GM12891 (cell line): ENCODE results near the gene KRT5.

Experiments
- POLR2A ChIP-seq: IDR thresholded peaks from 2 replicates; pipeline ENCODE4 v1.6.1; 2011; ENCODE audit warnings: low read depth, low read length, control low read depth
- POLR2AphosphoS5 ChIP-seq: IDR thresholded peaks from 2 replicates; pipeline ENCODE4 v1.6.1; 2011; ENCODE audit warnings: low read depth, low read length, control low read depth

GRCh38 chr12:52496054-52496453 is 24.1 kb downstream of the KRT5 start:
- TF ChIP-seq POLR2AphosphoS5 (no peak), POLR2A (no peak)
